IMR-90 (cell line): ENCODE data around the gene FH. TPM values are rescaled to one million over a fixed set of nuclear protein-coding genes. Genes with fewer than 3 reads are reported as not detected.

Experiments
- ATAC-seq: fragments of 200-7000 bp; cut with Tn5 transposase; 2 replicates; pipeline ENCODE4 v1.9.1; 2020; ENCODE audit warnings: low read depth, mild to moderate bottlenecking, moderate library complexity
- BruUV-seq: library from RNA; stranded (reverse); fragments of 400-500 nt; replicated peaks from 2 replicates; lab custom pipeline; 2021; lab: Mats Ljungman, UMichigan
- CTCF ChIA-PET: fragments of 300-600 bp; formaldehyde crosslinking; extraction: SDS; loops from one replicate; lab custom pipeline; 2021; ENCODE audit warnings: antibody characterized with exemption; lab: Yijun Ruan, JAX
- POLR2A ChIA-PET: fragments of 300-600 bp; sonication (Branson Sonifier 250); formaldehyde crosslinking; loops from one replicate; lab custom pipeline; 2022; ENCODE audit warnings: antibody characterized with exemption; ENCODE audit not compliant: unreplicated experiment; lab: Charles Lee
- DNase-seq: peaks from one replicate; pipeline ENCODE4 v3.0.0; 2013
- H2AFZ ChIP-seq: replicated peaks from 2 replicates; pipeline ENCODE3; 2013; ENCODE audit warnings: low read length, mild to moderate bottlenecking; ENCODE audit not compliant: poor library complexity
- H2AK5ac ChIP-seq: 2 replicates; pipeline ENCODE4 v1.6.1; 2013; ENCODE audit warnings: low read depth, low read length, inconsistent platforms
- H2AK9ac ChIP-seq: replicated peaks from 2 replicates; pipeline ENCODE3; 2013; ENCODE audit warnings: mild to moderate bottlenecking, low read depth, low read length, moderate library complexity; ENCODE audit not compliant: poor library complexity
- H2BK120ac ChIP-seq: 2 replicates; pipeline ENCODE4 v1.6.1; 2013; ENCODE audit warnings: low read depth, low read length, inconsistent platforms
- H2BK15ac ChIP-seq: 3 replicates; pipeline ENCODE4 v1.6.1; 2013; ENCODE audit warnings: low read depth, low read length, inconsistent platforms
- H2BK20ac ChIP-seq: 2 replicates; pipeline ENCODE4 v1.6.1; 2013; ENCODE audit warnings: low read depth, mild to moderate bottlenecking, inconsistent platforms, low read length, moderate library complexity
- H2BK5ac ChIP-seq: 2 replicates; pipeline ENCODE4 v1.6.1; 2013; ENCODE audit warnings: mild to moderate bottlenecking, low read depth, low read length, inconsistent platforms; ENCODE audit not compliant: poor library complexity, severe bottlenecking
- H3K14ac ChIP-seq: replicated peaks from 2 replicates; pipeline ENCODE4 v1.6.1; 2013; ENCODE audit warnings: low read depth, low read length, inconsistent platforms
- H3K18ac ChIP-seq: 2 replicates; pipeline ENCODE4 v1.6.1; 2013; ENCODE audit warnings: low read depth, low read length, control low read depth
- H3K23ac ChIP-seq: 2 replicates; pipeline ENCODE4 v1.6.1; 2013; ENCODE audit warnings: low read depth, low read length, inconsistent platforms
- H3K27ac ChIP-seq: 2 replicates; pipeline ENCODE4 v1.5.1; 2013; ENCODE audit warnings: mild to moderate bottlenecking, control low read depth, low read length; ENCODE audit not compliant: insufficient read depth
- H3K27me3 ChIP-seq: 2 replicates; pipeline ENCODE4 v1.6.1; 2013; ENCODE audit warnings: low read length; ENCODE audit not compliant: control insufficient read depth, insufficient read depth
- H3K36me3 ChIP-seq: 2 replicates; pipeline ENCODE4 v1.6.1; 2013; ENCODE audit warnings: low read length, mixed read lengths; ENCODE audit not compliant: control insufficient read depth, insufficient read depth
- H3K4ac ChIP-seq: 2 replicates; pipeline ENCODE4 v1.6.1; 2013; ENCODE audit warnings: low read depth, low read length, inconsistent platforms
- H3K4me1 ChIP-seq: 2 replicates; pipeline ENCODE4 v1.6.1; 2013; ENCODE audit warnings: low read length, mixed read lengths; ENCODE audit not compliant: control insufficient read depth, insufficient read depth
- H3K4me2 ChIP-seq: 2 replicates; pipeline ENCODE4 v1.6.1; 2013; ENCODE audit warnings: low read depth, mild to moderate bottlenecking, control low read depth, low read length, moderate library complexity
- H3K4me3 ChIP-seq: 2 replicates; pipeline ENCODE4 v1.5.1; 2013; ENCODE audit warnings: low read depth, mild to moderate bottlenecking, control low read depth, low read length, moderate library complexity; ENCODE audit not compliant: insufficient read depth
- H3K56ac ChIP-seq: 2 replicates; pipeline ENCODE4 v1.6.1; 2013; ENCODE audit warnings: low read length, inconsistent platforms; ENCODE audit not compliant: insufficient read depth; ENCODE audit errors: extremely low read depth
- H3K79me1 ChIP-seq, 2 experiments: 2 replicates each; pipeline ENCODE4 v1.6.1; 2013; ENCODE audit warnings: low read length in 2 of 2, inconsistent platforms in 1 of 2, low read depth in 1 of 2
- H3K9ac ChIP-seq: 2 replicates; pipeline ENCODE4 v1.6.1; 2013; ENCODE audit warnings: low read depth, low read length, control low read depth
- H3K9me1 ChIP-seq: 2 replicates; pipeline ENCODE4 v1.6.1; 2013; ENCODE audit warnings: low read length, inconsistent platforms; ENCODE audit not compliant: insufficient read depth
- H3K9me3 ChIP-seq: 2 replicates; pipeline ENCODE4 v1.6.1; 2013; ENCODE audit warnings: low read length; ENCODE audit not compliant: control insufficient read depth, insufficient read depth
- H4K20me1 ChIP-seq: 2 replicates; pipeline ENCODE4 v1.6.1; 2013; ENCODE audit warnings: low read length, inconsistent platforms; ENCODE audit not compliant: insufficient read depth
- H4K5ac ChIP-seq: 2 replicates; pipeline ENCODE4 v1.6.1; 2013; ENCODE audit warnings: mild to moderate bottlenecking, low read depth, low read length, control low read depth
- H4K8ac ChIP-seq, 2 experiments: 2 replicates each; pipeline ENCODE4 v1.6.1; 2013; ENCODE audit warnings: low read depth in 2 of 2, low read length in 2 of 2, control low read depth in 1 of 2, inconsistent platforms in 1 of 2
- H4K91ac ChIP-seq: 2 replicates; pipeline ENCODE4 v1.6.1; 2013; ENCODE audit warnings: low read depth, low read length, inconsistent platforms; ENCODE audit not compliant: insufficient read depth
- BHLHE40 ChIP-seq: fragments of 150-350 bp; IDR thresholded peaks from 2 replicates; pipeline ENCODE4 v1.6.1; 2016; ENCODE audit warnings: mild to moderate bottlenecking, low read depth, low read length
- NFE2L2 ChIP-seq: fragments of 150-350 bp; IDR thresholded peaks from 2 replicates; pipeline ENCODE4 v1.6.1; 2016; ENCODE audit warnings: low read depth, mild to moderate bottlenecking, low read length
- POLR2A ChIP-seq: IDR thresholded peaks from 2 replicates; pipeline ENCODE4 v1.6.1; 2012; ENCODE audit warnings: mild to moderate bottlenecking, low read depth, low read length
- RAD21 ChIP-seq: IDR thresholded peaks from 2 replicates; pipeline ENCODE4 v1.6.1; 2012; ENCODE audit warnings: low read length, improper control_type of control experiment
- RFX5 ChIP-seq: IDR thresholded peaks from 2 replicates; pipeline ENCODE4 v1.8.0; 2012; ENCODE audit warnings: low read depth, mild to moderate bottlenecking, low read length, moderate library complexity
- WGBS, 2 experiments: methylation state at CpG; one replicate each; pipeline versions ENCODE4 v1.1.5 to v1.1.7; 2013; ENCODE audit warnings: missing lambda C conversion rate in 2 of 2; ENCODE audit not compliant: insufficient read length in 1 of 2; ENCODE audit errors: extremely low coverage in 2 of 2; 5-methylcytosine and 5-hydroxymethylcytosine counted together
- dilution Hi-C: fragments of 300-500 bp; cut with HindIII; formaldehyde crosslinking; loops from one replicate; pipeline ENCODE4 v1.14.3; 2018; ENCODE audit warnings: low sequenced_read_pairs; ENCODE audit not compliant: unreplicated experiment
- in situ Hi-C: fragments of 300-500 bp; cut with MboI; formaldehyde crosslinking; loops from 3 replicates; pipeline ENCODE4 v1.14.3; 2019; ENCODE audit warnings: low sequenced_read_pairs, inconsistent platforms, mixed read lengths
- intact Hi-C: fragments of 100-400 bp; cut with micrococcal nuclease; formaldehyde crosslinking; loops from 2 replicates; pipeline ENCODE4 v1.10.0; 2022
- polyA plus RNA-seq, 3 experiments: library from polyadenylated mRNA; depleted of rRNA; stranded (reverse); fragments of >200 nt; gene quantifications; 2 replicates each; pipeline ENCODE4 v1.2.3, GENCODE V29; 2012; ENCODE audit warnings: low replicate concordance in 1 of 3
- total RNA-seq: library from RNA; depleted of rRNA; stranded (reverse); fragments of >200 nt; gene quantifications from 2 replicates; pipeline ENCODE4 v1.2.3, GENCODE V29; 2012

Gene FH
- total and polyA plus RNA-seq, 2 of the 4 experiments (the other 2 are of a cell fraction): 75.5 to 78.7 TPM

GRCh38 chr1:241453732-241454131 is 65.8 kb downstream of the FH start:
- no peaks in the 10 kb centered on the region for H3K9me3 ChIP-seq
- no peak overlapping the region for H2AK9ac ChIP-seq
- no peak overlapping the region for H3K18ac ChIP-seq
- POLR2A ChIA-PET: no interaction called here
- no peaks in the 10 kb centered on the region for H3K79me1 ChIP-seq
- dilution Hi-C loops (no loop called here), intact Hi-C loops (no loop called here), in situ Hi-C loops (no loop called here)
- TF ChIP-seq BHLHE40 (no peak), RAD21 (no peak), NFE2L2 (no peak), RFX5 (no peak), POLR2A (no peak)
- CTCF ChIA-PET: no interaction called here
- no peaks in the 10 kb centered on the region for H3K27me3 ChIP-seq
- H3K27ac ChIP-seq: no peak overlapping the region
- no peak overlapping the region for H2BK15ac ChIP-seq
- no peak overlapping the region for H4K91ac ChIP-seq
- no peaks in the 10 kb centered on the region for H3K4me1 ChIP-seq
- H2AK5ac ChIP-seq: no peak overlapping the region
- no peak overlapping the region for H4K8ac ChIP-seq
- H3K9me1 ChIP-seq: no peaks in the 10 kb centered on the region
- no peaks in the 10 kb centered on the region for H4K20me1 ChIP-seq
- H3K56ac ChIP-seq: no peak overlapping the region
- H2BK120ac ChIP-seq: no peak overlapping the region
- no peak overlapping the region for H2BK5ac ChIP-seq
- no peak overlapping the region for H2AFZ ChIP-seq
- WGBS, 2 experiments: no CpG with 5 or more reads among the region's 1 CpG
- no peak overlapping the region for H3K14ac ChIP-seq
- BruUV-seq: no TSS peak
- no peak overlapping the region for H3K23ac ChIP-seq
- DNase-seq (no peak), ATAC-seq (no peak)
- H3K4me3 ChIP-seq: no peak overlapping the region
- no peak overlapping the region for H3K4me2 ChIP-seq
- H3K36me3 ChIP-seq: no peaks in the 10 kb centered on the region
- H2BK20ac ChIP-seq: no peak overlapping the region
- H3K9ac ChIP-seq: no peak overlapping the region
- no peak overlapping the region for H4K5ac ChIP-seq
- no peak overlapping the region for H3K4ac ChIP-seq
